HG03460 (cell line): ENCODE data around the gene ESPNL.

ENCODE experiments used
- ATAC-seq: cut with Tn5 transposase; IDR thresholded peaks from one replicate; pipeline ENCODE4 v1.9.1; 2021; ENCODE audit not compliant: unreplicated experiment

Gene ESPNL

DNA sequence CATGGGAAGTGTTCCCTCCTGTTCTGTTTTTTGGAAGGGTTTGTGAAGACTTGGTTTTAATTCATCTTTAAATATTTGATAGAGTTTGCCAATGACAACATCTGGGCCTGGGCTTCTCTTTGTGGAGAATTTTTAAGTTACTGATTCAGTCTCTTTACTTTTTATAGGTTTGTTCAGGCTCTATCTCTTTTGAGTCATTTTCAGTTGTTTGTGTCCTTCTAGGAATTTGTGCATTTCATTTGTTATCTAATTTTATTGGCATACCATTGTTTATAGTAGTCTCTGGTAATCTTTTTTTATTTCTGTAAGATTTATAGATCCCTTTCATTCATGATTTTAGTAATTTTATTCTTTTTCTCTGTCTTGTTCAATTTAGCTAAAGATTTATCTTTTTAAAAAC lies 24.7 kb upstream of the ESPNL start:
- no peak for ATAC-seq

DNA sequence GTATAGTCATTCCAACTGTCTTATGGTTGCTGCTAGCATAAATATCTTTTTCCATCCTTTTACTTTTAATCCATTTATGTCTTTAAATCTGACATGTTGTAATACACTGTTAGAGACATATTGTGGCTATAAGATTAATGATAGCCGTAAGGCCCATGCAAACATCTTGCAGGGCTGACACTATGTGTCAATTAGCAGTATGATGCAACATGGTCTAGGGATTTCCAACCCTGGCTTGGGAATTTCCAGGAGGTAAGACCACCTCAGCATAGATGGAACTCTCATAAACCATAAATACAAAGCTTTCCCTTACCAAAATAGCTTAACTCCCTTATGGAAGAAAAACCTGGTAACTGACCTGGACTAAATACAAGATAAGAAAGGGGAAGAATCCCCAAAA lies 22.8 kb upstream of the ESPNL start:
- ATAC-seq: no peak

DNA sequence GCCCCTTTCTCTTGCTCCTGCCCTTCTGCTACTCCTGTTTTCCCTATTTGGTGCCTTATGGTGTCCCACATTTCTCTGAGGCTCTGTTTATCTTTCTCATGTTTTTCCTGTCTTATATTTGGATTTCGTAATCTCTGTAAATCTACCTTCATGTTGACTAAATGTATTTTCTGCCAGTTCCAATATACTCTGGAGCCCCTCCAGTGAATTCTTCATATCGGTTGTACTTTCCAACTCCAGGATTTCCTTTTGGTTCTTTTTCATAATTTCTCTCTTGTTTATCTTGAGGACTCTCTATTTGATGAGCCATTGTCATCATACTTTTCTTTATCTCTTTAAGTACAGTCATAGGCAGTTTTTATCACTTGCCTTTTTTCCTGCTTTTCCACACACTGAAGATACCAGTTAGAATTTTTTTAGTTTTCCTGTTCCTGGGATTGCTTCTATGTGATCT lies 20.2 kb upstream of the ESPNL start:
- ATAC-seq: no peak

DNA sequence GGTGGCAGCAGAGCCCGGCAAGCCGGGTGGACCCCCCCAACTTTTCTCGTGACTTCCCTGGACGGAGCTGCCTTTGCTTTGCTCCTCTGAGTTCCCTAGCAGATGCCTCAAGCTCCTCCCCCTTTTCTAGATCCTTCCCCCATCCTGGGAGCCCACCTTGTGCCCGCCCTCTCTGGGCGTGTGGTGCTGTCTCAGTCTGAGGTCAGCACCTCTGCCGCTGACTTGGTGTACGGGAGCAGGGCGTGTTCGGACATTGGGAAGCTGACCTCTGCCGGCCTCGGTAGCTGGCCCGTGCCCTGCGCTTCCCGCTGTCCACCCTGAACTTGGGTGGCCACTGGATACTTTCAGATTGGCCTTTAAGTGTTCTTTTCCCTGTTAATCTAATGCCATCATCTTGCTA lies 19.6 kb upstream of the ESPNL start:
- no peak for ATAC-seq

DNA sequence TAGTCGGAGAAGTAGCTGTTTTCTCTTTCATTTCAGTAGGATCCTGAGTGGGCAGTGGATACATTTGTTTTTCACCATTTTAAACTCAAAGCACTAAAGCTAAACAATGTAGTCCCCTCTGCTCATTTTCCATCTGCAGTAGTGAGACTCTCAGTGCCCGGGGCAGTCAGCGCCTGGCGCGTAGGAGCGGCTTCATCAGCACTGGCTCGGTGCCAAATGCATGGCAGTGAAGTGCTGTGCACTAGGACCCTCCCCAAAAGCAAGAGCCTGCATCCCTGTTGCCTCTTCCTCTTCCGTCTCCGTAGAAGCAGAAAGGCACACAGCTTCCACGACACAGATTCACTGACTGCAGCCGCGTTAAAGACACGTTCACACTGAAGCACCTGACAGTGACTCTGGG lies 19.0 kb upstream of the ESPNL start:
- no peak for ATAC-seq

DNA sequence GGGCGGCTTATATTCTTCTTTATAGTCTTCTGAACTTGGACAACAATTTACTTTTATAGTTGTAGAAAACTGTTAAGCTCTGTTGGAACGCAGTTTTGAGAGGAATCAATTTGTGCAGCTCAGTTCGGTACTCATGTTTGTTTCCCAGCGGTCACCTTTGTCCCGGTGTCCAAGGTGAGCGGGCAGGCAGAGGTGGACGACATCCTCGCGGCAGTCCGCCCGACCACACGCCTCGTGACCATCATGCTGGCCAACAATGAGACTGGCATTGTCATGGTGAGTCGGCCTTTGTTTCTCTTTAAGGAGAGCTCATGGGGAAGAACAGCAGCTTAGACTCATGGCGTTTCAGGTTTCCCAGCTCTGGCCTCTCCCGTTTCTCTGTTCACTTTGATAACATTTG lies 18.6 kb upstream of the ESPNL start:
- ATAC-seq: no peak

DNA sequence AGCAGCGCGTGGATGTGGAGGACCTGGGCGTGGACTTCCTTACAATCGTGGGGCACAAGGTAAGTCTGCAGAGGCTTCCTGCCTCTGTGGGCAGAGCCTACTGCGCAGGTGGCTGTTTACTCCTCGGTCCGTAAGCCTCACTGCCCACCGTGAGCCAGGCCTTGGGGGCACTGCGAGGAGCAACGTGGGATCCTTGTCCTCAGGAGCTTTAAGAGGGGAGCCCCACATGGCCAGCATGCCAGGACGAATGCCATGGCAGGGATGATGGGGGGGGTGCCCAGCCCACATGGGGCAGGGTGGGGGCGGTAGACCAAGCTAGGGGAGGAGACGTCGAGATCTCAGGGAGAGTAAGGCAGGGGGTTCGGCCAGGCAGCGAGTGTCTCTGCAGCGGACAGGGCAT lies 18.0 kb upstream of the ESPNL start:
- no peak for ATAC-seq

DNA sequence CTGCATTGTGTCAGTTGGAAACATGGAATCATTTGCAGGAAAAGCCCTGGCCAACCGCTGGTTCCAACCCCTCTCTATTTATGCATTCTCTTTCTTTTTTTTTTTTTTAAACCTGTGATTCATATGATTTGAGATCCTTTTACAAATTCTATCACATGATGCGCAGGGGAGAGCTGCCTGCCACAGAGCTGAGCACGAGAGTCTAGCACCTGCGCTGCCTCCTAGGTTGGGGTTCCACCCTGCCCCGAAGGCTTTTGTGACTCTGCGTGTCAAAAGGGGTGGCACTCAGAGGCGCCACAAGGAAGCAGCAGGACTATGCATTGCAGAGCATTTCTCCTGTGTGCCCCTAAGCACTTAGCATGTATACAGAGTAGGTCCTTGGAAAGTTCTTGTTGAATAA lies 17.3 kb upstream of the ESPNL start:
- ATAC-seq: no peak

DNA sequence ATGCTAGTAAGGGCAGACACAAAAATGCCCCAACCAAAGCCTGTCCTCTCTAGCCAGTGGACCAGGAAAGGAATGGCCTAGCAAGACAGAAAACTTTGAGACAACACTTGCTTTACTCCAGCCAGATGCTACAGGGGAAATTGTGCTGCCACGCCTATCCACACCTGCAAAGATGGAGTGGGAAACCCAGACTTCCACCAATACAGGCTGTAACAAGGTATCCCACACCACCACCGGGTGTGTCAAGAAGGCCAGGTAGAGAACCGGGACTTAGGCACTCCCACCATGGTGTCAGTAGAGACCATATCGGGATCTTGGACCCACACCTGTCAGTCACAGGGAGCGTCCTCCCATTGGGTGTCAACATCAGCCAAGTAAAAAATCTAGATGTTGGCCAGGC lies 16.2 kb upstream of the ESPNL start:
- ATAC-seq: no peak

DNA sequence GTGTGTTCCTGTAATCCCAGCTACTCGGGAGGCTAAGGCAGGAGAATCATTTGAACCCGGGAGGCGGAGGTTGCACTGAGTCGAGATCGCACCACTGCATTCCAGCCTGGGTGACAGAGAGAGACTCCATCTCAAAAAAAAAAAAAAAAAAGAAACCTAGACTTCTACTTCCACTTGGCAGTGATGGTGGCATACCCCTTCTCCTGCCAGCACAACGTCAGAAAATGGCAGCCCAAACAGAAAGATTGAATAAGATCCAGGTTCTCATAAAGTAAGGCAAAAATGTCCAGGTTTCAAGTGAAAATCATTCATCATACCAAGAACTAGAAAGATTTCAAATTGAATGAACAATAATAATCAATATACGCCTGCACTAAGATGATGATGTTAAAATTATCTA lies 15.4 kb upstream of the ESPNL start:
- no peak for ATAC-seq

DNA sequence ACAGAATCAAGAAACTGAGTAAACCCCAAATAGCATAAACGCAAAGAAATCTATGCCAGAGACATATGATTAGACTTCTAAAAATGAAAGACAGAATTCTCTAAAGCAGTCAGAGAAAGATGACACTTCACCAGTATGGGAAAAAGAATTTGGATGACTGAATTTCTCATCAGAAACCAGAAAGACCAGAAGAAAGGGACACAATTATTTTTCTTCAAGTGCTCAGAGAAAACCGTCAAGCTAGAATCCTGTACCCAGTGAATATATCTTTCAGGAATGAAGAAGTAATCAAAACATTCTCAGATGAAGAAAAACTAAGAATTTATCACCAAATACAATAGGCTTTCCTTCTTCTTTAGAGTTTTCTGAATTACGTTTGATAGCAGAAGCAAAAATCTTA lies 14.2 kb upstream of the ESPNL start:
- no peak for ATAC-seq

DNA sequence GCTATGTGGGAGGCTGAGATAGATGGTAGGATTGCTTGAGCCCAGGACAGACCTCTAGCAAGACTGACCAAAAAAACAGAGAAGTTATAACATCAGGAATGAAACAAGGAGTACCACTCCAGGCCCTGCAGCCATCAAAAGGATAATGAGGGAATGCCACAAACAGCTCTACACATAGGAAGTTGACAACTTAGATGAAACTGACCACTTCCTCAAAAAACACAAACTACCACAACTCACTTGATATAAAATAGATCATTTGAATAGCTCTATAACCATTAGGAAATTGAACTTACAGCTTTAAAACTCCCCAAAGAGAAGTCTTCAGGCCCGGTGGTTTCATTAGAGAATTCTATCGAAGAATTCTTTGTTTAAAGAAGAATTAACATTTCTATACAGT lies 12.9 kb upstream of the ESPNL start:
- no peak for ATAC-seq

DNA sequence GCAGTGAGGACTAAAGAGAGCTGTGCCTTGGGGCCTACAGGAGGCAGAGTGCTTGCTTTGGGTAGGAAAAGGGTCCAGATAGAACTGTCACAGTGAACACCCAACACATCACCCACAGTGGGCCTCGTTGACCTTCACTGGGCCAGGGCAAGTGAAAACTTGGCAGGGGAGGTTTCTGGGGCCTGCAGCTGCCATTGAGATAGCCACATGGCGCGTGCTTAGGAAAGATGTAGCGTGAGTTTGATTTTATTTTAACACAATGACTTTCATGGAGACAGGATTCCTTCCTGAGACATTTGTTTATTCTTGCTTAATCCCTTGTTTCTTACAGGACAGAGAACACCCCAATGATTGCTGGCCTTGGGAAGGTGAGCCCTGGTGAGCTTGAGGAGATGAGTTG lies 9.3 kb upstream of the ESPNL start:
- ATAC-seq: no peak

DNA sequence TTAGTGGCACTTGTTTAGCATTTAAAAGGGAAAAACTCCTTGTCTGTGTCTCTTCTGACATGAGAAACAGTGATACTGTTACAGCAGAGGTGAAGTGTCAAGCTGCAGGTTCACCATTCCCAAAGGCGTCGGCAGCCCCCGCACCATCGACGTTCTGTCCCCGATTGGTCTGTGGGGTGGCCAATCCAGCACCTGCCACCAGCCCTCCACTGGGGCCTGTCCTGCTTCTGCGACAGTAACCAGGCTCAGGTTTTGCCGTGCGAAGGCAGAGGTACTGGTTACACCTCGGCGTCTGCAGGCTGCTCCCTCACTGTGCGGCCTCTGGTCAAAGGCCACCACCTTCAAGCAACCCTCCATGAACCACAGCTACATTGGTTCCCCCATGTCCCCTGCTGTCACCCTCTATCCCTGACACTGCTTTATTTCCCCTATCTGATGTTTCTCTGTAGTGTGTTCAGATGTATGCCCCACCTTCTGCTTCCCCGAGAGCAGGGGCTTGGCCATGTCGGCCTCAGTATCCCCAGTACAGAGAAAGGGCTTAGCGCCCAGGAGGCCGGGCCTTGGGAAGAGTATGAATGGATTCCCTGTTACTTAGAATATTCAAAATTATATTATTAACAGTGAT lies 8.6 kb upstream of the ESPNL start:
- no peak for ATAC-seq

DNA sequence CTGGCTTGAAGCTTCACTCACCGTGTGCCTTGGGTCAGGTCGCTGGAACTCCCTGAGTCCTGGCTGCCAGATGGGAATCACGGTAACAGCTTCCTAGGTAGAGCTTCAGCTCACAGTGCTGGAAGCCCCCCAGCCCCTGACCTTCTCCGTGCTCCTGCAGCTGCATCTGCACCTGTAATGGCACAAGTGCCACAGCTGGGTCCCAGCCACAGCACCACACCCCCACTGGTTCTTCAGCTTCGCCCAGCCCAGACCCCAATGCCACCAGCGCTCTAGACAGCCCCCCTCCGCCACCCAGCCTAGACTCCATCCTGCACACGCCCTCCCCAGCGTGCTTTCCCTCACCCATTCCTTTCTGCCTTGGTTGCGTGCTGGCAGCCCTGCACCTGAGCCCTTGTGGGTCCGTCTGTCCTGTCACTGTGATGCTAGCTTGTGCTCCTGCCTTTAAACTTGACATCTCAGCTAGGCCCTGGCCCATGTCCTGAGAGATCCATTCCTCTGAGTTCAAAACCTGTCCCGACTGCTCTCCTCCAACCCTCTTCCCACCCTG lies 7.6 kb upstream of the ESPNL start:
- no peak for ATAC-seq

DNA sequence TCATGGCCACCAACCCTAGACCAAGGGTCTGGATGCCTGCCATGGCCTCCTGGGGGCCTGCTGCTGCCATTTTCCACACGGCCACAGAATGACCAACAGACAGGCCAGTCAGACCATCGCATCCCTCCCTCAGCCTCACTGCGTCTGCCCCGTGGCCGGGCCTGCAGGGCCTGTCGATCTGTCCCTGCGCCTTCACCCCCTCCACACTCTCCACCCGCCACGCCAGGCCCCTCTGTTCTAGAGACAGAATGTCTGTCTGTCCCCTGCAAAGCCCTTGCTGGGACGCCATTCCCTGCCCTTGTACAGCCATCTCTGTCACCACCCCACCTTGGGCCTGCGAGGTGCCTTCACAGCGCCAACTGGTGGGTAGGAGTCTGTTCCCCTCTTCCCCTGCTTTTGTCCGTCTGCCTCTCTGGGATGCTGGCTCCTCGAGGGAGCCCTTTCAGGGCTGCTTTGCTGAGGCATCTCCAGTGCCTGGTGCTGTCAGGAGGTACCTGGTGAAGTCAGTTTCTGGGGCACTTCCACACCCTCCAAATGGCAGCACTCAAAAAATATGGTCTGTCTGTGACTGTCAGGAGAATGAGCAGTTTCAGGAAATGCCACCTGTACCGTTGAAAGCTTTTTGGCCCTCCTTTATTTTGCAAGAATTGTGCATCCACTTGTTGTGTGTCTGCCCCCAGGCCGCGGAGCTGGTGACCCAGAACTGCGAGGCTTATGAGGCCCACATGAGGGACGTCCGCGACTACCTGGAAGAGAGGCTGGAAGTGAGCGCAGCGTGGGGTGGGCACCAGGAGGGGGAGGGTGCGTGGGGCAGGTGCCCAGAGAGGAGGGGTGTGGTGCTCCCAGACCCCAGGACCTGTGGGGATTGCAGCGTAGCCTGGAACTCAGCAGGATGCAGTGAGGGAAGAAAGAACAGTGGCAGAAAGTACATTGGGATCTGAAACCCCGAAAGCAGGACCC lies 6.7 kb upstream of the ESPNL start:
- no peak for ATAC-seq

DNA sequence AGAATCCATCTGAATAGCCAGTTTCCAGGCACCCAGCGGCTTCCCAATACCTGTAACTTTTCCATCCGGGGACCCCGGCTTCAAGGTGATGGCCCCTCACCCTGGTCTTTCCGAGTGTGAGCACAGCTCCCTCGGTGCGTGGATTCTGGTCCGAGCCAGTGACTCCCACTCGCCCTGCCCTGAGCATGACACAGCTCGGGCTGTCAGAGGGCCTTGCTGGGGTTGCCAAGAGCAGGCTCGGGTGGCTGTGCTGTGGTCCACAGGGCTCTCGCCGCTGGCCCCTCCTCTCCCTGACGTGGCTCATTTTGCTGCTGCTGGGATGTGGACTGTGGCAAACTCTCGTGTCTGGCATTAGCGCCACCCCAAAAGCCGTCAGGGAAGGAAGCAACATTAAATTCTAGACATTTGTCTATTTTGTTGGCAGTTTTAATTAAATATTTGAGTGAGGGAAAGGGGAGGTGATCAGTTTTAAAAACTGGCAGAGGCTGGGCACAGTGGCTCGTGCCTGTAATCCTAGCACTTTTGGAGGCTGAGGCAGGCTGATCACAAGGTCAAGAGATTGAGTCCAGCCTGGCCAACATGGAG lies 5.6 kb upstream of the ESPNL start:
- no peak for ATAC-seq

DNA sequence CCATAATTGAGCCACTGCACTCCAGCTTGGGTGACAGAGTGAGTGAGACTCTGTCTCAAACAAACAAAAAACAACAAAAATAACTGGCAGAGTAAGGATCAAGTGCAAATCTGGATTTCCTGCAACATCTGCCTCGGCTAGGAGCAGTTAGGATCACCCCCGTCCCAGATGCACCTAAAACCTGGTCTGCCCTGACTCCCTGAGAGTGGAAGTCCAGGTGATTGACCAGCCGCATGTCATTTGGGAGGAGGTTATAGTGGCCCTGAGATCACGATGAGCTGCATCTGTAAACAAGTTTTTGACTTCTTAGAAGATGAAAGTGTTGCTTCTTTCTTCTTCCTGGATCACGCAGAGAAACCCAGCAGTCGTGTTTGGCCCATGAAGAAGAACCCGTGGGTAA lies 5.0 kb upstream of the ESPNL start:
- ATAC-seq: no peak

DNA sequence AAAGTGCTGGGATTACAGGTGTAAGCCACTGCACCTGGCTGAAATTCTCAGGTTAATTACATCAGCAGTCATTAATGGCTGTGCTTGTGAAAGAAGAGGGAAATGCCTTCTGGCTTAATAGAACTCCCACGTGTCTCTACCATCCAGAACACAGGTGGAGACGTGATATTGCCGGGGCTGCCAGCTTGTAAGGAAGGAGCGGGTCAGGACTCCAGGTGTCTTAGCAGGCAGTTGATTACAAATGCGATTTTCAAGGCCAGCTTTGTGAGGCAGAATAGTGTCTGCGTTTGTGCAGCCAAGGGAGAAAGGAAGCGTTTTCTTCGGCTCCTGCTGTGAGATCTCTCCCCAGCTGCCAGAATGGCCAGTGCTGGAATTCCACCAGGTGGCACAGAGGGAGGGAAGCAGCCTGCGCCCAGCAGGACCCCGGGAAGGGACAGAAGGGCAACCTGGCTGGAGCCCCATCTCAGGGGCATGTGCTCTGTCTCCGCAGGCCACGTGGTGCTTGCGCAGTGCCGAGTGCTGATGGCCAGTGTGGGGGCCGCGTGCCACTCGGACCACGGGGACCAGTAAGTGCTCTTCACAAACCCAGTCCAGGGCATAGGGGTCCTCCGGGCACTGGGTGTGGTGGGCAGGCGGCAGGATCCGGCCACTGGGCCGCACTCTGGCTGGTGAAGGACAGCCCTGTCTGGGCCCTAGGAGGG lies 3.7 kb upstream of the ESPNL start:
- ATAC-seq: no peak

DNA sequence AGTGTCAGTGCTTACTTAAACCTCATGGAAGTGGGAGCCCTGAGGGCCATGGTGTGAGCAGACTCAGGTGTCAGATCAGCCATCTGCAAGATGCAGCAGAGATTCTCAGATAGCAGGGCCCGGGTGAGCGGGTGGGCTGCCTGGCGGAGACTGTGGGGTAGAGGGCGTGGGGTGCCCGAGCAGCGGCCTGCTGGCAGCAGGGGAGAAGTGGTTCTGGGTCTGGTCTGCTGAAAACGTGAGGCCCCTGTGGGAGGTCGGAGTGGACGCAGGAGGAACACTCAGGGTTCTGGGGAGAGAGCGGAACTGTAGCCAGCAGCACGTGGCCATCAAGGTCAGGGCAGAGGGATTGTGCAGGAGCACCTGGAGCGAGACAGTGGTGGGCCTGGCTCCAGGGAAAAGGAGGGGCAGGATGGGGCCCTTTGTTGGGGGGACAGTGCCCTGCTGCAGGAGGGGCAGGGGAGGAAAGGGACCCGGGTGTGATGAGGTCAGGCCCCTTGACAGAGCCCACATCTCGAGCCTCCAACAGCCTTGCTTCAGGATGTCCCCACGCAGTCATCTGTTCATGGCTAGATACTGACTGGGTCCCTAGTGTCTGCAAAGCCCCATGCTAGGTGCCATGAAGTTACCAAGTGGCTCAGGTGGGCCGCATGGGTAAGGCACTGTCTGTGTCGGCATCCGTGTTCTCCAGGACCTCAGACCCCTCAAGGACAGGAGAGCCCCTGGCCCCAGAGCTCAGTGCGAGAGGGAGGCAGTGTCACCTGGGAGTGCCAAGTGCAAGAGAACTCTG lies 2.7 kb upstream of the ESPNL start:
- no peak for ATAC-seq
